ENCODE results near the gene SH3BGRL2. TPM values are rescaled to one million over a fixed set of nuclear protein-coding genes. Genes with fewer than 3 reads are reported as not detected.

Gene SH3BGRL2
- total RNA-seq, 1 experiment from 2014 or later = 11.8 TPM

DNA sequence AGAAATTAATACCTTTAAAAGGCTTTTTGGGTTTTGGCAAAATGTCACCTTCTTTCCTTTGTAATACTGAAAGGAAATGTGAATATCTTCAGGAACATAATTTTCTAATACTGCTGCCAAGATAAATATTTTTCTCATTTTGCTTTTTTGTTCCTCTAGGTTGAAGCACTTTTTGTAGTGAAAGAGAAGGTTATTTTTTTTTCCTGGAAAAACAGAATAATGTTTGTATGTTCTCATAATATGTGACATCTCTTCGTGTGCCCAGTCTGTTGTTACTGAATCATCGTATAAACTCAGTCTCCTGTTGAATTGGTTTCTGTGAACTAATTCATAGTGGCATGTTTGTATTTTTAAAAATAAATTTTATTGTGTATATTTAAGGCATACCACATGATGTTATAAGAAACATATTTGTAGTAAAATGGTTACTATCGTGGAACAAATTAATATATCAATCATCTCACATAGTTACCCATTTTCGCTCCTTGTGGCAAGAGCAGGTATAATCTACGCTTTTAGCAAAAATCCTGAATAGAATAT lies 74.4 kb downstream of the SH3BGRL2 start:
- no peak overlapping the region for H3K4ac ChIP-seq (ENCODE audit: low read depth, low read length)
- no peak overlapping the region for H2BK20ac ChIP-seq (ENCODE audit: low read depth, low read length, poor library complexity, severe bottlenecking)
- H2AFZ ChIP-seq (ENCODE audit: low read length) = no peak overlapping the region
- no peak overlapping the region for H3K56ac ChIP-seq (ENCODE audit: insufficient read length, low read depth, low read length)
- H2BK120ac ChIP-seq (ENCODE audit: low read depth, low read length, poor library complexity, severe bottlenecking) = no peak overlapping the region
- no peaks in the 10 kb centered on the region for H3K9me3 ChIP-seq (ENCODE audit: control insufficient read depth, low read depth, low read length)
- H3K23me2 ChIP-seq (ENCODE audit: insufficient read length, low read depth, low read length, poor library complexity, severe bottlenecking) = no peaks in the 10 kb centered on the region
- H3T11ph ChIP-seq (ENCODE audit: low read length) = no peak overlapping the region
- DNase-seq = no peak
- no peak overlapping the region for H3K14ac ChIP-seq (ENCODE audit: insufficient read depth, low read length)
- Mint-ChIP-seq H3K4me3 (no peak overlapping the region), H3K27ac (no peak overlapping the region), H3K36me3 (ENCODE audit: insufficient read depth in 1 of 3, low read depth in 3 of 3) (no peaks in the 10 kb centered on the region), H3K9me3 (no peaks in the 10 kb centered on the region), H3K27me3 (ENCODE audit: low read depth) (no peaks in the 10 kb centered on the region), H3K4me1 (peaks cover 8 to 9% of the 10 kb centered on the region in 2 experiments; a peak in 3 of 4 replicates)
- no CpG with 5 or more reads among the region's 5 CpGs for WGBS (ENCODE audit: extremely low coverage, insufficient read length, low lambda C conversion rate)
- no peak overlapping the region for H3K9ac ChIP-seq (ENCODE audit: extremely low read depth, insufficient read length, low read length)
- H3K23ac ChIP-seq (ENCODE audit: insufficient read length, low read depth, low read length) = no peak overlapping the region
- no peak overlapping the region for H2AK5ac ChIP-seq (ENCODE audit: insufficient read length, low read length)
- H3K4me1 ChIP-seq (ENCODE audit: insufficient read depth, low read length) = no peaks in the 10 kb centered on the region
- H3K79me1 ChIP-seq (ENCODE audit: insufficient read depth, low read depth, low read length, poor library complexity, severe bottlenecking) = no peaks in the 10 kb centered on the region
- no peaks in the 10 kb centered on the region for H3K79me2 ChIP-seq (ENCODE audit: insufficient read depth, low read length)
- H3K18ac ChIP-seq (ENCODE audit: insufficient read length, low read depth, low read length) = no peak overlapping the region
- no peak overlapping the region for H4K5ac ChIP-seq (ENCODE audit: insufficient read length, low read depth, low read length)
- no peak overlapping the region for H4K8ac ChIP-seq (replicated peaks; ENCODE audit: insufficient read length, low read depth, low read length)
- no peak overlapping the region for H2BK5ac ChIP-seq (ENCODE audit: insufficient read length, low read length)
- no peak; the same call in 2 of the 3 replicates for TF ChIP-seq CTCF (conservative IDR thresholded peaks at IDR 0.05)
- H3K27ac ChIP-seq (ENCODE audit: insufficient read length, low read depth, low read length) = no peak overlapping the region
- H4K20me1 ChIP-seq (ENCODE audit: control insufficient read depth, insufficient read depth, insufficient read length) = peaks cover 3% of the 10 kb centered on the region
- no peaks in the 10 kb centered on the region for H3K27me3 ChIP-seq (ENCODE audit: insufficient read depth, low read length)
- H3K4me2 ChIP-seq (ENCODE audit: insufficient read depth, insufficient read length, low read length) = no peak overlapping the region
- no peak overlapping the region for H2BK15ac ChIP-seq (ENCODE audit: low read depth, low read length)
- H2BK12ac ChIP-seq (ENCODE audit: insufficient read length, low read depth, low read length) = no peak overlapping the region
- no peak overlapping the region for H4K91ac ChIP-seq (ENCODE audit: insufficient read length, low read depth, low read length)

Measured in H9 (cell line).